NB4 (cell line): ENCODE measurements around the gene AS3MT.

Experiments used
- POLR2A ChIP-seq: IDR thresholded peaks from 2 replicates; pipeline ENCODE4 v1.6.1; 2011; ENCODE audit warnings: mild to moderate bottlenecking; ENCODE audit not compliant: insufficient read length; ENCODE audit errors: extremely low read depth
- TF ChIP-seq, protein P1 (sequence below): IDR thresholded peaks from one replicate; pipeline ENCODE4 v1.5.1; 2012; ENCODE audit warnings: low read depth, low read length
- TF ChIP-seq, protein P2 (sequence below): IDR thresholded peaks from 2 replicates; pipeline ENCODE4 v1.6.1; 2011; ENCODE audit warnings: low read depth, low read length

DNA sequence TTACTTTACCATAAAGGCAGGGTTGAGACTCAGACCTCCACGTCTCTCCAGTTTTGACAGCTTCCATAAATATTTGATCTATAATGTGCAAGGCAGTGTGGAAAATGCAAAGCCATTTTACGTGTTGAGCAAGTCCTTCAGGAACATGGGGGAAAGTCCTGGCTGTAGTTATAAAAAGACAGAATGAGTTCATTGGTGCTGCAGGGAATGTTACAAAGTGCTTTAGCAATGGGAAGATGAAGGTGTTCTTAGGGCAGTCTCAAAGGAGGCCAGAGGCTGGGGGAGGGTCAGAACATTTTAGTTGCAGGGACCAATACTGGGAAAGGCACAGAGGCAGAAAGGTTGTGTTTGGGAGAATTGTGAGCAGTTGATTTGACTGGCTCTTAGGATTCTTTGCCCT, 76.7 kb downstream of the AS3MT start:
- TF ChIP-seq, protein P1, sequence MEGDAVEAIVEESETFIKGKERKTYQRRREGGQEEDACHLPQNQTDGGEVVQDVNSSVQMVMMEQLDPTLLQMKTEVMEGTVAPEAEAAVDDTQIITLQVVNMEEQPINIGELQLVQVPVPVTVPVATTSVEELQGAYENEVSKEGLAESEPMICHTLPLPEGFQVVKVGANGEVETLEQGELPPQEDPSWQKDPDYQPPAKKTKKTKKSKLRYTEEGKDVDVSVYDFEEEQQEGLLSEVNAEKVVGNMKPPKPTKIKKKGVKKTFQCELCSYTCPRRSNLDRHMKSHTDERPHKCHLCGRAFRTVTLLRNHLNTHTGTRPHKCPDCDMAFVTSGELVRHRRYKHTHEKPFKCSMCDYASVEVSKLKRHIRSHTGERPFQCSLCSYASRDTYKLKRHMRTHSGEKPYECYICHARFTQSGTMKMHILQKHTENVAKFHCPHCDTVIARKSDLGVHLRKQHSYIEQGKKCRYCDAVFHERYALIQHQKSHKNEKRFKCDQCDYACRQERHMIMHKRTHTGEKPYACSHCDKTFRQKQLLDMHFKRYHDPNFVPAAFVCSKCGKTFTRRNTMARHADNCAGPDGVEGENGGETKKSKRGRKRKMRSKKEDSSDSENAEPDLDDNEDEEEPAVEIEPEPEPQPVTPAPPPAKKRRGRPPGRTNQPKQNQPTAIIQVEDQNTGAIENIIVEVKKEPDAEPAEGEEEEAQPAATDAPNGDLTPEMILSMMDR: no peak
- TF ChIP-seq POLR2A: no peak
- TF ChIP-seq, protein P2, sequence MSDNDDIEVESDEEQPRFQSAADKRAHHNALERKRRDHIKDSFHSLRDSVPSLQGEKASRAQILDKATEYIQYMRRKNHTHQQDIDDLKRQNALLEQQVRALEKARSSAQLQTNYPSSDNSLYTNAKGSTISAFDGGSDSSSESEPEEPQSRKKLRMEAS: no peak
